ENCODE data around the gene DDC. TPM values are rescaled to one million over a fixed set of nuclear protein-coding genes. Genes with fewer than 3 reads are reported as not detected.
"Not testable (repeated sequence)": the region's sequence is repeated elsewhere in the genome, so short reads cannot be mapped to it uniquely, and the experiment has no call there.

DDC gene
- total RNA-seq, 1 experiment from 2014 or later = not detected

- no peak overlapping the region for H3K4me2 ChIP-seq (ENCODE audit: low read depth, low read length, poor library complexity, severe bottlenecking)
- no peaks in the 10 kb centered on the region for H3K9me3 ChIP-seq (ENCODE audit: low read length)
- DNase-seq = no peak
- H4K20me1 ChIP-seq (ENCODE audit: insufficient read depth, low read depth, low read length) = no peaks in the 10 kb centered on the region
- H3K4me3 ChIP-seq (ENCODE audit: low read length) = no peak overlapping the region
- peaks cover 2% of the 10 kb centered on the region; the same call in 1 of the 2 replicates for H3K4me1 ChIP-seq (ENCODE audit: low read length)
- H3K79me2 ChIP-seq (ENCODE audit: low read length) = no peaks in the 10 kb centered on the region
- no peak overlapping the region for H2AFZ ChIP-seq (ENCODE audit: low read length)
- no peak overlapping the region for H3K27ac ChIP-seq (ENCODE audit: low read length)
- no peaks in the 10 kb centered on the region for H3K9me2 ChIP-seq (replicated peaks; ENCODE audit: insufficient read depth, low read length)
- H3K27me3 ChIP-seq (ENCODE audit: low read length) = no peaks in the 10 kb centered on the region
- H3K9ac ChIP-seq (ENCODE audit: low read length) = no peak overlapping the region
- no peaks in the 10 kb centered on the region for H3K36me3 ChIP-seq (ENCODE audit: insufficient read depth, low read length)
These were observed 33.3 kb downstream of the DDC start for GRCh38 chr7:50531928-50532327.

GRCh38 chr7:50531401-50531911, 33.7 kb downstream of the DDC start:
- Histone ChIP-seq H3K4me3 (ENCODE audit: low read length) (no peak overlapping the region), H3K4me2 (ENCODE audit: low read depth, low read length, poor library complexity, severe bottlenecking) (no peak overlapping the region), H3K27ac (ENCODE audit: low read length) (no peak overlapping the region), H3K79me2 (ENCODE audit: low read length) (no peaks in the 10 kb centered on the region), H3K36me3 (ENCODE audit: insufficient read depth, low read length) (no peaks in the 10 kb centered on the region), H3K4me1 (ENCODE audit: low read length) (peaks cover 2% of the 10 kb centered on the region; the same call in 1 of the 2 replicates), H3K9me3 (ENCODE audit: low read length) (no peaks in the 10 kb centered on the region), H3K9me2 (replicated peaks; ENCODE audit: insufficient read depth, low read length) (no peaks in the 10 kb centered on the region), H2AFZ (ENCODE audit: low read length) (no peak overlapping the region), H4K20me1 (ENCODE audit: insufficient read depth, low read depth, low read length) (no peaks in the 10 kb centered on the region), H3K27me3 (ENCODE audit: low read length) (no peaks in the 10 kb centered on the region), H3K9ac (ENCODE audit: low read length) (no peak overlapping the region)
- no peak for DNase-seq

GRCh38 chr7:50530766-50531165, 34.4 kb downstream of the DDC start:
- no peak overlapping the region for H2AFZ ChIP-seq (ENCODE audit: low read length)

GRCh38 chr7:50529093-50529862, 35.9 kb downstream of the DDC start:
- H3K9me3 ChIP-seq (ENCODE audit: low read length) = no peaks in the 10 kb centered on the region
- H3K4me3 ChIP-seq (ENCODE audit: low read length) = no peak overlapping the region
- H3K27ac ChIP-seq (ENCODE audit: low read length) = no peak overlapping the region
- no peaks in the 10 kb centered on the region for H3K79me2 ChIP-seq (ENCODE audit: low read length)
- H3K36me3 ChIP-seq (ENCODE audit: insufficient read depth, low read length) = no peaks in the 10 kb centered on the region
- H3K27me3 ChIP-seq (ENCODE audit: low read length) = no peaks in the 10 kb centered on the region
- H3K4me1 ChIP-seq (ENCODE audit: low read length) = no peaks in the 10 kb centered on the region
- H3K9ac ChIP-seq (ENCODE audit: low read length) = no peak overlapping the region
- H3K4me2 ChIP-seq (ENCODE audit: low read depth, low read length, poor library complexity, severe bottlenecking) = no peak overlapping the region
- no peaks in the 10 kb centered on the region for H4K20me1 ChIP-seq (ENCODE audit: insufficient read depth, low read depth, low read length)
- no peak for DNase-seq
- no peaks in the 10 kb centered on the region for H3K9me2 ChIP-seq (replicated peaks; ENCODE audit: insufficient read depth, low read length)
- no peak overlapping the region for H2AFZ ChIP-seq (ENCODE audit: low read length)

More at GRCh38 chr7:50530766-50531165, 34.4 kb downstream of the DDC start:
- H4K20me1 ChIP-seq (ENCODE audit: insufficient read depth, low read depth, low read length) = no peaks in the 10 kb centered on the region
- DNase-seq = no peak
- H3K4me1 ChIP-seq (ENCODE audit: low read length) = peaks cover 2% of the 10 kb centered on the region; the same call in 1 of the 2 replicates
- H3K27ac ChIP-seq (ENCODE audit: low read length) = no peak overlapping the region
- no peaks in the 10 kb centered on the region for H3K9me3 ChIP-seq (ENCODE audit: low read length)
- H3K4me3 ChIP-seq (ENCODE audit: low read length) = no peak overlapping the region
- H3K9ac ChIP-seq (ENCODE audit: low read length) = no peak overlapping the region
- no peaks in the 10 kb centered on the region for H3K27me3 ChIP-seq (ENCODE audit: low read length)
- H3K4me2 ChIP-seq (ENCODE audit: low read depth, low read length, poor library complexity, severe bottlenecking) = no peak overlapping the region
- H3K79me2 ChIP-seq (ENCODE audit: low read length) = no peaks in the 10 kb centered on the region
- no peaks in the 10 kb centered on the region for H3K9me2 ChIP-seq (replicated peaks; ENCODE audit: insufficient read depth, low read length)
- H3K36me3 ChIP-seq (ENCODE audit: insufficient read depth, low read length) = no peaks in the 10 kb centered on the region

GRCh38 chr7:50528266-50529092, 36.7 kb downstream of the DDC start:
- Histone ChIP-seq H3K9ac (ENCODE audit: low read length) (no peak overlapping the region), H3K27ac (ENCODE audit: low read length) (no peak overlapping the region), H3K4me1 (ENCODE audit: low read length) (no peaks in the 10 kb centered on the region), H3K9me3 (ENCODE audit: low read length) (no peaks in the 10 kb centered on the region), H3K4me3 (ENCODE audit: low read length) (no peak overlapping the region), H3K36me3 (ENCODE audit: insufficient read depth, low read length) (no peaks in the 10 kb centered on the region), H3K4me2 (ENCODE audit: low read depth, low read length, poor library complexity, severe bottlenecking) (no peak overlapping the region), H3K27me3 (ENCODE audit: low read length) (no peaks in the 10 kb centered on the region), H4K20me1 (ENCODE audit: insufficient read depth, low read depth, low read length) (no peaks in the 10 kb centered on the region), H3K9me2 (replicated peaks; ENCODE audit: insufficient read depth, low read length) (no peaks in the 10 kb centered on the region), H2AFZ (ENCODE audit: low read length) (no peak overlapping the region), H3K79me2 (ENCODE audit: low read length) (no peaks in the 10 kb centered on the region)
- no peak for DNase-seq

GRCh38 chr7:50519350-50519749, 45.9 kb downstream of the DDC start:
- not testable (repeated sequence) for H3K27me3 ChIP-seq (ENCODE audit: low read length); H3K27ac ChIP-seq (ENCODE audit: low read length); H4K20me1 ChIP-seq (ENCODE audit: insufficient read depth, low read depth, low read length); H3K36me3 ChIP-seq (ENCODE audit: insufficient read depth, low read length); H3K4me1 ChIP-seq (ENCODE audit: low read length); H3K79me2 ChIP-seq (ENCODE audit: low read length); DNase-seq; H3K4me2 ChIP-seq (ENCODE audit: low read depth, low read length, poor library complexity, severe bottlenecking); H3K9me2 ChIP-seq (replicated peaks; ENCODE audit: insufficient read depth, low read length); H3K4me3 ChIP-seq (ENCODE audit: low read length); H3K9me3 ChIP-seq (ENCODE audit: low read length); H3K9ac ChIP-seq (ENCODE audit: low read length); H2AFZ ChIP-seq (ENCODE audit: low read length)

GRCh38 chr7:50513166-50513871, 51.9 kb downstream of the DDC start:
- no peaks in the 10 kb centered on the region for H4K20me1 ChIP-seq (ENCODE audit: insufficient read depth, low read depth, low read length)
- no peak overlapping the region for H3K4me2 ChIP-seq (ENCODE audit: low read depth, low read length, poor library complexity, severe bottlenecking)
- no peaks in the 10 kb centered on the region for H3K27me3 ChIP-seq (ENCODE audit: low read length)
- DNase-seq = no peak
- no peaks in the 10 kb centered on the region for H3K4me1 ChIP-seq (ENCODE audit: low read length)
- no peaks in the 10 kb centered on the region for H3K9me2 ChIP-seq (replicated peaks; ENCODE audit: insufficient read depth, low read length)
- no peaks in the 10 kb centered on the region for H3K79me2 ChIP-seq (ENCODE audit: low read length)
- no peaks in the 10 kb centered on the region for H3K9me3 ChIP-seq (ENCODE audit: low read length)
- H3K9ac ChIP-seq (ENCODE audit: low read length) = no peak overlapping the region
- H3K27ac ChIP-seq (ENCODE audit: low read length) = no peak overlapping the region
- H3K4me3 ChIP-seq (ENCODE audit: low read length) = no peak overlapping the region
- H3K36me3 ChIP-seq (ENCODE audit: insufficient read depth, low read length) = no peaks in the 10 kb centered on the region
- no peak overlapping the region for H2AFZ ChIP-seq (ENCODE audit: low read length)

- Histone ChIP-seq H3K27ac (ENCODE audit: low read length) (no peak overlapping the region), H3K9me3 (ENCODE audit: low read length) (no peaks in the 10 kb centered on the region), H4K20me1 (ENCODE audit: insufficient read depth, low read depth, low read length) (no peaks in the 10 kb centered on the region), H3K4me1 (ENCODE audit: low read length) (no peaks in the 10 kb centered on the region), H3K36me3 (ENCODE audit: insufficient read depth, low read length) (no peaks in the 10 kb centered on the region), H3K4me3 (ENCODE audit: low read length) (no peak overlapping the region), H3K9me2 (replicated peaks; ENCODE audit: insufficient read depth, low read length) (no peaks in the 10 kb centered on the region), H2AFZ (ENCODE audit: low read length) (no peak overlapping the region), H3K79me2 (ENCODE audit: low read length) (no peaks in the 10 kb centered on the region), H3K4me2 (ENCODE audit: low read depth, low read length, poor library complexity, severe bottlenecking) (no peak overlapping the region), H3K27me3 (ENCODE audit: low read length) (no peaks in the 10 kb centered on the region), H3K9ac (ENCODE audit: low read length) (no peak overlapping the region)
- no peak for DNase-seq
These were observed 52.8 kb downstream of the DDC start for GRCh38 chr7:50512384-50512783.
